ENCODE measurements around the gene ABCB1. TPM values are rescaled to one million over a fixed set of nuclear protein-coding genes. Genes with fewer than 3 reads are reported as not detected.
"Not testable (repeated sequence)": the region's sequence is repeated elsewhere in the genome, so short reads cannot be mapped to it uniquely, and the experiment has no call there.

ABCB1 gene
- total RNA-seq, 4 donors from 2014 or later = 2.8 to 109 (median 61.1) TPM

- Histone ChIP-seq H3K27ac (no peak overlapping the region), H3K36me3 (no peaks in the 10 kb centered on the region), H3K4me1 (peaks cover 0 to 6% (median 2%) of the 10 kb centered on the region in 4 donors), H3K9me3 (no peaks in the 10 kb centered on the region), H3K4me3 (no peak overlapping the region), H3K27me3 (no peaks in the 10 kb centered on the region)
- in situ Hi-C loops (cut with MboI; ENCODE audit: low pct_ligation_motif_present in 1 of 4, low pct_unique_long_range_greater_than_20kb in 1 of 4, low sequenced_read_pairs in 3 of 4) = no loop called here
- 74 to 100% methylated on average over 1 to 2 of the region's 2 CpGs for WGBS, 2 donors (ENCODE audit: low coverage in 1 of 2)
- TF ChIP-seq POLR2A (IDR thresholded peaks at IDR 0.05) (no peak), EP300 (IDR thresholded peaks at IDR 0.05; ENCODE audit: low read depth) (no peak), POLR2AphosphoS5 (IDR thresholded peaks at IDR 0.05) (no peak)
- TF ChIP-seq, protein P1, sequence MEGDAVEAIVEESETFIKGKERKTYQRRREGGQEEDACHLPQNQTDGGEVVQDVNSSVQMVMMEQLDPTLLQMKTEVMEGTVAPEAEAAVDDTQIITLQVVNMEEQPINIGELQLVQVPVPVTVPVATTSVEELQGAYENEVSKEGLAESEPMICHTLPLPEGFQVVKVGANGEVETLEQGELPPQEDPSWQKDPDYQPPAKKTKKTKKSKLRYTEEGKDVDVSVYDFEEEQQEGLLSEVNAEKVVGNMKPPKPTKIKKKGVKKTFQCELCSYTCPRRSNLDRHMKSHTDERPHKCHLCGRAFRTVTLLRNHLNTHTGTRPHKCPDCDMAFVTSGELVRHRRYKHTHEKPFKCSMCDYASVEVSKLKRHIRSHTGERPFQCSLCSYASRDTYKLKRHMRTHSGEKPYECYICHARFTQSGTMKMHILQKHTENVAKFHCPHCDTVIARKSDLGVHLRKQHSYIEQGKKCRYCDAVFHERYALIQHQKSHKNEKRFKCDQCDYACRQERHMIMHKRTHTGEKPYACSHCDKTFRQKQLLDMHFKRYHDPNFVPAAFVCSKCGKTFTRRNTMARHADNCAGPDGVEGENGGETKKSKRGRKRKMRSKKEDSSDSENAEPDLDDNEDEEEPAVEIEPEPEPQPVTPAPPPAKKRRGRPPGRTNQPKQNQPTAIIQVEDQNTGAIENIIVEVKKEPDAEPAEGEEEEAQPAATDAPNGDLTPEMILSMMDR (IDR thresholded peaks at IDR 0.05) = no peak
- no peak for DNase-seq
- intact Hi-C loops (cut with DNase I; ENCODE audit: low total_unique reads) = no loop called here
Observed at GRCh38 chr7:87463982-87464381, 136.7 kb downstream of the ABCB1 start.

- H3K4me1 ChIP-seq; H3K27ac ChIP-seq; intact Hi-C loops (cut with DNase I; ENCODE audit: low total_unique reads); H3K36me3 ChIP-seq; DNase-seq; in situ Hi-C loops (cut with MboI; ENCODE audit: low pct_ligation_motif_present in 1 of 4, low pct_unique_long_range_greater_than_20kb in 1 of 4, low sequenced_read_pairs in 3 of 4); H3K27me3 ChIP-seq; H3K4me3 ChIP-seq; H3K9me3 ChIP-seq: not testable (repeated sequence)
- WGBS, 2 donors (ENCODE audit: low coverage in 1 of 2) = 92 to 94% methylated on average over 2 to 3 of the region's 3 CpGs
Observed at GRCh38 chr7:87460444-87460843, 140.2 kb downstream of the ABCB1 start.

GRCh38 chr7:87459941-87460340 lies 140.7 kb downstream of the ABCB1 start:
- Histone ChIP-seq H3K36me3 (no peaks in the 10 kb centered on the region), H3K27ac (no peak overlapping the region), H3K4me3 (no peak overlapping the region), H3K9me3 (no peaks in the 10 kb centered on the region), H3K4me1 (peaks cover 0 to 1% (median 0%) of the 10 kb centered on the region in 4 donors), H3K27me3 (no peaks in the 10 kb centered on the region)
- 88 to 90% methylated on average over 2 of the region's 2 CpGs for WGBS, 2 donors (ENCODE audit: low coverage in 1 of 2)
- no peak for DNase-seq
- intact Hi-C loops (cut with DNase I; ENCODE audit: low total_unique reads) (no loop called here), in situ Hi-C loops (cut with MboI; ENCODE audit: low pct_ligation_motif_present in 1 of 4, low pct_unique_long_range_greater_than_20kb in 1 of 4, low sequenced_read_pairs in 3 of 4) (no loop called here)
- no peak for TF ChIP-seq EP300 (IDR thresholded peaks at IDR 0.05; ENCODE audit: low read depth)
- no peak for TF ChIP-seq POLR2AphosphoS5 (IDR thresholded peaks at IDR 0.05)
- TF ChIP-seq, protein P1 (IDR thresholded peaks at IDR 0.05) = no peak
- TF ChIP-seq POLR2A (IDR thresholded peaks at IDR 0.05) = no peak

- H3K27ac ChIP-seq = no peak overlapping the region
- no peaks in the 10 kb centered on the region for H3K9me3 ChIP-seq
- 75 to 83% methylated on average over 3 of the region's 3 CpGs for WGBS, 2 donors (ENCODE audit: low coverage in 1 of 2)
- H3K4me3 ChIP-seq = no peak overlapping the region
- no peaks in the 10 kb centered on the region for H3K4me1 ChIP-seq
- in situ Hi-C loops (cut with MboI; ENCODE audit: low pct_ligation_motif_present in 1 of 4, low pct_unique_long_range_greater_than_20kb in 1 of 4, low sequenced_read_pairs in 3 of 4) = no loop called here
- TF ChIP-seq POLR2A (IDR thresholded peaks at IDR 0.05) = no peak
- no peaks in the 10 kb centered on the region for H3K27me3 ChIP-seq
- DNase-seq = no peak
- intact Hi-C loops (cut with DNase I; ENCODE audit: low total_unique reads) = no loop called here
- H3K36me3 ChIP-seq = no peaks in the 10 kb centered on the region
Observed at GRCh38 chr7:87458148-87458547, 142.5 kb downstream of the ABCB1 start.

GRCh38 chr7:87456247-87456646 lies 144.4 kb downstream of the ABCB1 start:
- WGBS, 2 donors (ENCODE audit: low coverage in 1 of 2) = 47 to 66% methylated on average over 2 of the region's 2 CpGs
- no peak overlapping the region for H3K27ac ChIP-seq
- TF ChIP-seq, protein P1 (IDR thresholded peaks at IDR 0.05) = no peak
- TF ChIP-seq POLR2AphosphoS5 (IDR thresholded peaks at IDR 0.05) (no peak), EP300 (IDR thresholded peaks at IDR 0.05; ENCODE audit: low read depth) (no peak), POLR2A (IDR thresholded peaks at IDR 0.05) (no peak)
- no peaks in the 10 kb centered on the region for H3K4me1 ChIP-seq
- no peak for DNase-seq
- no peak overlapping the region for H3K4me3 ChIP-seq
- H3K27me3 ChIP-seq = no peaks in the 10 kb centered on the region
- H3K9me3 ChIP-seq = no peaks in the 10 kb centered on the region
- H3K36me3 ChIP-seq = no peaks in the 10 kb centered on the region
- intact Hi-C loops (cut with DNase I; ENCODE audit: low total_unique reads) (no loop called here), in situ Hi-C loops (cut with MboI; ENCODE audit: low pct_ligation_motif_present in 1 of 4, low pct_unique_long_range_greater_than_20kb in 1 of 4, low sequenced_read_pairs in 3 of 4) (no loop called here)

Other genes starting within 250 kb of the ABCB1 start
- gene ABCB4, start 125.2 kb downstream of the ABCB1 start, total RNA-seq = 10 to 100 TPM in 1 of 4 donors, 1 to 10 TPM in 2, not detected in 1; 1.1 to 16.1 (median 2.5) TPM
- 10 to 100 TPM in 1 of 4 donors, 1 to 10 TPM in 3; 2.2 to 12.0 (median 7.2) TPM for gene RUNDC3B, start 27.5 kb upstream of the ABCB1 start, total RNA-seq

Measured in transverse colon (tissue), 4 donors.